H1 (cell line): Measurements from ENCODE around the gene SLC25A12. TPM values are rescaled to one million over a fixed set of nuclear protein-coding genes. Genes with fewer than 3 reads are reported as not detected.

Experiments
- SP2 ChIP-seq: IDR thresholded peaks from 2 replicates; pipeline ENCODE4 v1.6.1; 2012; ENCODE audit warnings: mild to moderate bottlenecking, low read length, inconsistent platforms
- polyA plus RNA-seq, 7 experiments: library from polyadenylated mRNA; depleted of rRNA in 3 of 7; stranded (reverse) in 5 of 7; unstranded in 2 of 7; fragments of >200 nt in 5 of 7; fragments of 200-250 nt in 2 of 7; gene quantifications; 1 replicate in 5 of 7; 2 replicates in 1 of 7; 4 replicates in 1 of 7; pipeline versions ENCODE4 v1.2.1 to v1.2.3, GENCODE V29; 2011 to 2013; ENCODE audit warnings: missing spikeins in 2 of 7, mixed read lengths in 2 of 7
- total RNA-seq: library from RNA; stranded (reverse); fragmentation: NEBNext Ultra II Directional; extraction: Animal tissue kit (Norgen Biotek cat#: 25700); gene quantifications from 2 replicates; pipeline ENCODE4 v1.2.1, GENCODE V29; 2021

Gene SLC25A12
- total and polyA plus RNA-seq, 2 of the 8 experiments (the other 6 are each of a cell fraction or from before 2014, with no cell fraction given) = 7.7 to 10.2 TPM

DNA sequence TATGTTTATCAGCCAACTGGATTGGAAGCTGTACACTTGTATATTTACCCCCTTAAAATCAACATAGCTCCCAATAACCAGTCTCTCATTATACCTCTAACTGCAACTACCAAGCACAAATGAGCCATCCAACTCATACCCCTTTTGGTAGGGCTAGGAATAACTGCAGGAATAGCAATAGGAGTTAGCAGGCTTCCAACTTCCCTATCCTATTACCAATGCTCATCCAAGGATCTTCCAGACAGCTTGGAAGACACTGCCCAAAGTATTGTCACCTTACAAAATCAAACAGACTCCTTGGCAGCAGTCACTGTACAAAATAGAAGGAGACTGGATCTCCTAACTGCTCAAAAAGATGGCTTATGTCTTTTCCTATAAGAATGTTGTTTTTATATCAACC lies 61.6 kb downstream of the SLC25A12 start (continued):
- no peak for TF ChIP-seq SP2
